Calu3 (cell line): ENCODE data around the gene UBTD2. TPM values are rescaled to one million over a fixed set of nuclear protein-coding genes. Genes with fewer than 3 reads are reported as not detected.
A peak's percentile ranks its signal among the peaks of the same experiment; 100 is the strongest.
"Not testable (repeated sequence)": the region's sequence is repeated elsewhere in the genome, so short reads cannot be mapped to it uniquely, and the experiment has no call there.

Experiments used
- BruUV-seq: library from RNA; stranded (reverse); fragments of 400-500 nt; replicated peaks from 2 replicates; lab custom pipeline; 2021; lab: Mats Ljungman, UMichigan
- CTCF ChIA-PET: fragments of 300-600 bp; sonication (Branson Sonifier 250); formaldehyde crosslinking; loops from one replicate; lab custom pipeline; 2022; ENCODE audit warnings: antibody characterized with exemption; lab: Charles Lee
- DNase-seq: peaks from one replicate; pipeline ENCODE4 v3.0.0; 2022
- H3K27ac Mint-ChIP-seq: one replicate; pipeline ENCODE4 v1.8.0; 2022; ENCODE audit warnings: mixed read lengths; ENCODE audit not compliant: unreplicated experiment
- H3K27me3 Mint-ChIP-seq: one replicate; pipeline ENCODE4 v1.8.0; 2022; ENCODE audit warnings: mixed read lengths; ENCODE audit not compliant: unreplicated experiment
- H3K36me3 Mint-ChIP-seq: one replicate; pipeline ENCODE4 v1.8.0; 2022; ENCODE audit warnings: mild to moderate bottlenecking, moderate library complexity, mixed read lengths; ENCODE audit not compliant: insufficient read depth, unreplicated experiment
- H3K4me1 Mint-ChIP-seq: one replicate; pipeline ENCODE4 v1.8.0; 2022; ENCODE audit warnings: mild to moderate bottlenecking, low read depth, mixed read lengths; ENCODE audit not compliant: unreplicated experiment
- H3K4me3 Mint-ChIP-seq: one replicate; pipeline ENCODE4 v1.8.0; 2022; ENCODE audit warnings: mild to moderate bottlenecking, low read depth, moderate library complexity, mixed read lengths; ENCODE audit not compliant: unreplicated experiment
- H3K9me3 Mint-ChIP-seq: one replicate; pipeline ENCODE4 v1.8.0; 2022; ENCODE audit warnings: low read depth, mixed read lengths; ENCODE audit not compliant: unreplicated experiment
- intact Hi-C: fragments of 100-400 bp; cut with micrococcal nuclease; formaldehyde crosslinking; loops from one replicate; pipeline ENCODE4 v1.10.0; 2022; ENCODE audit not compliant: unreplicated experiment
- total RNA-seq: library from RNA; stranded (reverse); gene quantifications from 2 replicates; pipeline ENCODE4 v1.2.3, GENCODE V29; 2022
- TF ChIP-seq, protein P1 (sequence below): fragments of 200-600 bp; IDR thresholded peaks from one replicate; pipeline ENCODE4 v1.8.0; 2022; ENCODE audit warnings: antibody characterized with exemption; ENCODE audit not compliant: unreplicated experiment

The UBTD2 gene
- total RNA-seq, 1 experiment from 2014 or later: 21.1 TPM

DNA sequence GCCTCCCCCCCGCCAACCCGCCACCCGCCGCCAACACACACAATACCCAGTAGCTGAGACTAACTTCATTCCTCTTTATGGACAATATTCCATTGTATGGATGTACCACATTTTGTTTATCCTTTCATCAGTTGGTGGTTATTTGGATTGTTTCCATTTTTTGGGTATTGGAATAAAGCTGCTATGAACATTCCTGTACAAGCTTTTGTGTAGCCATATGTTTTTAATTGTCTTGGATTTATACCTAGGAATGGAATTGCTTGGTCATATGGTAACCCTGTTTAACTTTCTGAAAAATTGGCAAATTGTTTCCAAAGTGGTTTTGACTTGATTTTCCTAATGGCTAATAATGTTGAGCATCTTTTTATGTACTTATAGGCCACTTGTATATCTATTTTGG, 4.9 kb upstream of the UBTD2 start:
- Mint-ChIP-seq H3K4me1 (no peaks in the 10 kb centered on the region), H3K27me3 (no peaks in the 10 kb centered on the region), H3K36me3 (peaks cover 21% of the 10 kb centered on the region), H3K27ac (no peak overlapping the region), H3K9me3 (no peaks in the 10 kb centered on the region), H3K4me3 (no peak overlapping the region)
- CTCF ChIA-PET: no interaction called here
- no peak for DNase-seq
- TF ChIP-seq, protein P1, sequence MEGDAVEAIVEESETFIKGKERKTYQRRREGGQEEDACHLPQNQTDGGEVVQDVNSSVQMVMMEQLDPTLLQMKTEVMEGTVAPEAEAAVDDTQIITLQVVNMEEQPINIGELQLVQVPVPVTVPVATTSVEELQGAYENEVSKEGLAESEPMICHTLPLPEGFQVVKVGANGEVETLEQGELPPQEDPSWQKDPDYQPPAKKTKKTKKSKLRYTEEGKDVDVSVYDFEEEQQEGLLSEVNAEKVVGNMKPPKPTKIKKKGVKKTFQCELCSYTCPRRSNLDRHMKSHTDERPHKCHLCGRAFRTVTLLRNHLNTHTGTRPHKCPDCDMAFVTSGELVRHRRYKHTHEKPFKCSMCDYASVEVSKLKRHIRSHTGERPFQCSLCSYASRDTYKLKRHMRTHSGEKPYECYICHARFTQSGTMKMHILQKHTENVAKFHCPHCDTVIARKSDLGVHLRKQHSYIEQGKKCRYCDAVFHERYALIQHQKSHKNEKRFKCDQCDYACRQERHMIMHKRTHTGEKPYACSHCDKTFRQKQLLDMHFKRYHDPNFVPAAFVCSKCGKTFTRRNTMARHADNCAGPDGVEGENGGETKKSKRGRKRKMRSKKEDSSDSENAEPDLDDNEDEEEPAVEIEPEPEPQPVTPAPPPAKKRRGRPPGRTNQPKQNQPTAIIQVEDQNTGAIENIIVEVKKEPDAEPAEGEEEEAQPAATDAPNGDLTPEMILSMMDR: no peak
- intact Hi-C loops: no loop called here
- BruUV-seq: no TSS peak

DNA sequence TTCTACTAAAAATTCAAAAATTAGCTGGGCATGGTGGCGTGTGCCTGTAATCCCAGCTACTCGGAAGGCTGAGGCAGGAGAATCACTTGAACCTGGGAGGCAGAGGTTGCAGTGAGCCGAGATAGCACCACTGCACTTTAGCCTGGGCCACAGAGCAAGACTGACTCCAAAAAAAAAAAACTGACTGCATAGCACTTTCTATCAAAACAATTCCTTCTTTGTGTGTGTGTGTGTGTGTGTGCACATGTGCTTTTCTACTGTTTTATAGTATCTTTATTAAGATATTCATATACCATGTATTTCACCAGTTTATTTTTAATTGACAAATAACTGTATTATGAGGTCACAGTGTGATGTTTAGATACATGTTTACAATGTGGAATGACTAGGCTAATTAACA, 3.6 kb upstream of the UBTD2 start:
- H3K27me3 Mint-ChIP-seq, BruUV-seq, DNase-seq, H3K27ac Mint-ChIP-seq, H3K4me1 Mint-ChIP-seq, intact Hi-C loops, H3K4me3 Mint-ChIP-seq, CTCF ChIA-PET, H3K9me3 Mint-ChIP-seq: not testable (repeated sequence)
- peaks cover 35% of the 10 kb centered on the region for H3K36me3 Mint-ChIP-seq

DNA sequence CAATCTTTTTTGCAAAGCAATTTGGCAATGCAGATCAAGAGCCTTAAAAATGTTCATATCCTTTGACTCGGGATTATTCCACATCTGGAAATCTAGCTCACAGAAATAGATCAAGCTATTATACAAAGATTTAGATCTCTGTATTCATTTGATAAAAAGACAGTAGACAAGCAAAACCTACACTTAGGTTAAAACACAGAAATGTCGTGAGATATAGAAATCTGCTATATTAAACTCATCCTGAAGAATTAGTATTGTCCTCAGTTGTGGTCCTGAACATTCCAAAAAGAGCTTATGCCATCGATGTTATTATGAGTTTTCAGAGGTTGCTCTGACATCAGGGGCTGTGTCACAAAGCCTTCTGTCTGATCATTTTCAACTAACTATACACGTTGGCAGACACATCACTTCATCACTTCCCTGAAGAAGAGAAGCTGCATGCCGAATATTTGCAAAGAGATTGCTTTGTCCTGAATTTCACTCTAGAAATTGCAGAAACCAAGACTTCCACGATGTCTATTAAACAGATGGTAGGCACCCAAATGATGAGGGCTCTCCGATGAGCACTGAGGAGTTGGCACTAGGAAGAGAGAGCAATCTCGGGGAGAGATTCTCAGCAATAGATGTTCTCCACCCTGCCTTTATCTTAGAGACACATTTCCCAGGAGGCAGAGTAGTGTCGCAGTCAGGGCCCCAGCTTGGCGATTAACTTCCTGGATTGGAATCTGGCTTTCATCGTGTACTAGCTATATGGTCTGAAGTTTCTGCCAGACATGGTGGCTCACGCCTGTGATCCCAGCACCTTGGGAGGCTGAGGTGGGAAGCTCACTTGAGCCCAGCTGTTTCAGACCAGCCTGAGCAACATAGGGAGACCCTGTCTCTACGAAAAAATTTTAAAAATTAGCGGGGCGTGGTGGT, 1.9 kb upstream of the UBTD2 start:
- DNase-seq: no peak
- H3K27ac Mint-ChIP-seq: no peak overlapping the region
- no TSS peak for BruUV-seq
- peaks cover 43% of the 10 kb centered on the region for H3K36me3 Mint-ChIP-seq
- H3K4me1 Mint-ChIP-seq: peaks cover 13% of the 10 kb centered on the region
- peak overlapping the region; percentile 96 for H3K4me3 Mint-ChIP-seq
- TF ChIP-seq, protein P1: no peak
- intact Hi-C loops: no loop called here
- no peaks in the 10 kb centered on the region for H3K27me3 Mint-ChIP-seq
- CTCF ChIA-PET: no interaction called here
- no peaks in the 10 kb centered on the region for H3K9me3 Mint-ChIP-seq

DNA sequence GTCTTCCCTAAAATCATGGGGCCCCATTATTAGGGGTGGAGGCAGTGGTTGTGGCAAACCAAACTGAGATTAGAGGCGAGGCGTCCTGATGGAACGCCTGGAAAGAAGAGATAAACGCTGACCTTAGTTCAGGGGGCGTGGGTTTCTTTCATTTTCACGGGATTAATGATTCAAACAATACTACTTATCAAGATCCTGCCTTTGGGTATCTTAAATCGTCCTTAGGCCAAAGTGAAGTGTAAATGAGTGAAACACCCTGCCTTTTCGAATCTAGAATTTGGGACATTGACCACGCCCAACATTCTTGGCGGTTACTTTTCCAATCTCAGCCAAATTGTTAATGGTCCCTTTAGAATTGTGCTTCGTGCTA, 1.0 kb upstream of the UBTD2 start:
- Mint-ChIP-seq H3K4me1 (peaks cover 13% of the 10 kb centered on the region), H3K4me3 (peak overlapping the region; percentile 96), H3K9me3 (no peaks in the 10 kb centered on the region), H3K27me3 (no peaks in the 10 kb centered on the region), H3K27ac (peak overlapping the region; percentile 78), H3K36me3 (peaks cover 43% of the 10 kb centered on the region)
- BruUV-seq: TSS peak; percentile 26
- TF ChIP-seq, protein P1: no peak
- CTCF ChIA-PET: no interaction called here
- intact Hi-C loops: loop anchor here (5.0 kb wide), 1 partner anchor 97 kb away; the partner anchor contains the start of gene STK10
- no peak for DNase-seq
